H1 (cell line): ENCODE measurements around the gene KIAA1671. TPM values are rescaled to one million over a fixed set of nuclear protein-coding genes. Genes with fewer than 3 reads are reported as not detected.

Experiments used
- CTCF ChIA-PET: fragments of 300-600 bp; sonication (Branson Sonifier 250); formaldehyde crosslinking; loops from one replicate; lab custom pipeline; 2021; ENCODE audit not compliant: partially characterized antibody; lab: Charles Lee
- POLR2A ChIA-PET: fragments of 300-600 bp; sonication (Branson Sonifier 250); formaldehyde crosslinking; loops from one replicate; lab custom pipeline; 2021; ENCODE audit warnings: inconsistent platforms; ENCODE audit not compliant: partially characterized antibody; lab: Charles Lee
- DNase-seq, 2 experiments: peaks; one replicate each; pipeline versions ENCODE4 v3.0.0 to v3.0.0-alpha.2; 2010 to 2022; ENCODE audit warnings: low spot score in 2 of 2, low read depth in 1 of 2, mixed read lengths in 1 of 2
- FAIRE-seq: peaks from 2 replicates; lab custom pipeline; 2011; peaks lifted over from hg19 to GRCh38; lab: Jason Lieb, UNC
- H2AFZ ChIP-seq: 2 replicates; pipeline ENCODE4 v1.8.1; 2012; ENCODE audit warnings: low read length, inconsistent platforms
- H2AK5ac ChIP-seq: 2 replicates; pipeline ENCODE4 v1.6.1; 2013; ENCODE audit warnings: low read depth, low read length
- H2BK120ac ChIP-seq: replicated peaks from 2 replicates; pipeline ENCODE3; 2013; ENCODE audit warnings: low read depth, low read length, inconsistent platforms
- H2BK12ac ChIP-seq: 2 replicates; pipeline ENCODE4 v1.6.1; 2013; ENCODE audit warnings: low read depth, low read length
- H2BK15ac ChIP-seq: 2 replicates; pipeline ENCODE4 v1.6.1; 2013; ENCODE audit warnings: low read length
- H2BK20ac ChIP-seq: 2 replicates; pipeline ENCODE4 v1.6.1; 2013; ENCODE audit warnings: low read length
- H2BK5ac ChIP-seq: 2 replicates; pipeline ENCODE4 v1.6.1; 2013; ENCODE audit warnings: low read depth, low read length
- H3K14ac ChIP-seq: 2 replicates; pipeline ENCODE4 v1.6.1; 2013; ENCODE audit warnings: inconsistent platforms; ENCODE audit not compliant: insufficient read length
- H3K18ac ChIP-seq: 2 replicates; pipeline ENCODE4 v1.6.1; 2013; ENCODE audit warnings: low read length; ENCODE audit errors: extremely low read depth
- H3K23ac ChIP-seq: 2 replicates; pipeline ENCODE4 v1.6.1; 2013; ENCODE audit warnings: inconsistent platforms; ENCODE audit not compliant: insufficient read length
- H3K23me2 ChIP-seq: 2 replicates; pipeline ENCODE4 v1.6.1; 2013; ENCODE audit warnings: low read depth, low read length
- H3K27ac ChIP-seq: 2 replicates; pipeline ENCODE4 v1.6.1; 2011; ENCODE audit warnings: low read depth, low read length, inconsistent platforms
- H3K27me3 ChIP-seq, 4 experiments: replicated peaks in 1 of 4; 1 replicate in 1 of 4; 2 replicates in 3 of 4; pipeline versions ENCODE4 v1.6.1 to v1.8.1; 2011 to 2013; ENCODE audit warnings: low read length in 3 of 4, mild to moderate bottlenecking in 3 of 4, inconsistent platforms in 2 of 4, mixed read lengths in 2 of 4, moderate library complexity in 1 of 4; ENCODE audit not compliant: control insufficient read depth in 3 of 4, insufficient read depth in 3 of 4; ENCODE audit errors: extremely low read depth in 1 of 4
- H3K36me3 ChIP-seq, 4 experiments: 2 replicates each; pipeline versions ENCODE4 v1.6.1 to v1.8.1; 2011 to 2013; ENCODE audit warnings: mild to moderate bottlenecking in 4 of 4, low read length in 3 of 4, moderate library complexity in 2 of 4, control low read depth in 1 of 4, inconsistent platforms in 1 of 4; ENCODE audit not compliant: insufficient read depth in 4 of 4, control insufficient read depth in 2 of 4
- H3K4ac ChIP-seq: replicated peaks from 2 replicates; pipeline ENCODE3; 2013; ENCODE audit warnings: low read length, low read depth, mixed read lengths, inconsistent platforms; ENCODE audit not compliant: insufficient read length
- H3K4me1 ChIP-seq, 4 experiments: replicated peaks in 1 of 4; 1 replicate in 1 of 4; 2 replicates in 3 of 4; pipeline versions ENCODE4 v1.6.1 to v1.8.1; 2011 to 2013; ENCODE audit warnings: low read length in 3 of 4, inconsistent platforms in 2 of 4, mixed read lengths in 1 of 4; ENCODE audit not compliant: insufficient read depth in 4 of 4, control insufficient read depth in 3 of 4
- H3K4me2 ChIP-seq, 2 experiments: 2 replicates each; pipeline versions ENCODE4 v1.6.1 to v1.8.1; 2011 to 2013; ENCODE audit warnings: low read depth in 2 of 2, low read length in 2 of 2, control low read depth in 1 of 2, inconsistent platforms in 1 of 2, mild to moderate bottlenecking in 1 of 2; ENCODE audit not compliant: insufficient read depth in 1 of 2
- H3K4me3 ChIP-seq, 4 experiments: fragments of 200-600, 300-600 bp in 1 of 4; sonication (generic), shearing (Covaris generic), sonication (Bioruptor Twin) in 1 of 4; 2 replicates each; pipeline versions ENCODE4 v1.5.1 to v1.8.1; 2011 to 2016; ENCODE audit warnings: low read length in 4 of 4, low read depth in 3 of 4, control low read depth in 2 of 4, inconsistent platforms in 2 of 4, mild to moderate bottlenecking in 2 of 4, mixed read lengths in 1 of 4, moderate library complexity in 1 of 4; ENCODE audit not compliant: insufficient read depth in 2 of 4; ENCODE audit errors: extremely low read depth in 1 of 4
- H3K56ac ChIP-seq: replicated peaks from 2 replicates; pipeline ENCODE3; 2013; ENCODE audit warnings: low read depth, mild to moderate bottlenecking, mixed read lengths, low read length, inconsistent platforms; ENCODE audit not compliant: insufficient read length
- H3K79me1 ChIP-seq: 2 replicates; pipeline ENCODE4 v1.6.1; 2013; ENCODE audit warnings: low read depth, low read length, control low read depth
- H3K79me2 ChIP-seq, 2 experiments: 2 replicates each; pipeline versions ENCODE4 v1.6.1 to v1.8.1; 2012 to 2013; ENCODE audit warnings: low read length in 2 of 2, mild to moderate bottlenecking in 2 of 2, inconsistent platforms in 1 of 2; ENCODE audit not compliant: insufficient read depth in 2 of 2, control insufficient read depth in 1 of 2
- H3K9ac ChIP-seq, 4 experiments: replicated peaks in 1 of 4; 1 replicate in 1 of 4; 2 replicates in 3 of 4; pipeline versions ENCODE4 v1.6.1 to v1.8.1; 2011 to 2013; ENCODE audit warnings: low read depth in 3 of 4, low read length in 3 of 4, control low read depth in 2 of 4, mild to moderate bottlenecking in 2 of 4, moderate library complexity in 2 of 4, inconsistent platforms in 1 of 4; ENCODE audit errors: extremely low read depth in 1 of 4
- H3K9me3 ChIP-seq, 2 experiments: 2 replicates each; pipeline versions ENCODE4 v1.6.1 to v1.8.1; 2012 to 2013; ENCODE audit warnings: mild to moderate bottlenecking in 2 of 2, moderate library complexity in 2 of 2, control low read depth in 1 of 2, inconsistent platforms in 1 of 2, low read depth in 1 of 2, low read length in 1 of 2, mixed read lengths in 1 of 2; ENCODE audit not compliant: insufficient read depth in 2 of 2
- H4K20me1 ChIP-seq, 2 experiments: replicated peaks in 1 of 2; 2 replicates each; pipeline versions ENCODE3 to v1.8.1; 2011 to 2013; ENCODE audit warnings: inconsistent platforms in 2 of 2, low read length in 2 of 2, mild to moderate bottlenecking in 1 of 2; ENCODE audit not compliant: insufficient read depth in 2 of 2, control insufficient read depth in 1 of 2
- H4K5ac ChIP-seq: 2 replicates; pipeline ENCODE4 v1.6.1; 2013; ENCODE audit warnings: low read length, low read depth, mixed read lengths, inconsistent platforms; ENCODE audit not compliant: insufficient read length
- H4K8ac ChIP-seq: 2 replicates; pipeline ENCODE4 v1.8.0; 2013; ENCODE audit warnings: mild to moderate bottlenecking, moderate library complexity, low read length, inconsistent platforms; ENCODE audit not compliant: insufficient read depth; ENCODE audit errors: extremely low read depth
- H4K91ac ChIP-seq: replicated peaks from 2 replicates; pipeline ENCODE3; 2013; ENCODE audit warnings: low read length, mixed read lengths, inconsistent platforms; ENCODE audit not compliant: insufficient read length
- NRF1 ChIP-seq: IDR thresholded peaks from 2 replicates; pipeline ENCODE4 v1.6.1; 2011; ENCODE audit warnings: mild to moderate bottlenecking, low read depth, low read length, improper control_type of control experiment
- RBBP5 ChIP-seq: IDR thresholded peaks from 2 replicates; pipeline ENCODE4 v1.7.1; 2012; ENCODE audit warnings: low read depth, mild to moderate bottlenecking, inconsistent platforms, low read length, moderate library complexity, borderline replicate concordance
- YY1 ChIP-seq: IDR thresholded peaks from 2 replicates; pipeline ENCODE4 v1.6.1; 2011; ENCODE audit warnings: low read depth, mild to moderate bottlenecking, low read length
- WGBS, 2 experiments: shearing (Covaris generic) in 1 of 2; methylation state at CpG; one replicate each; pipeline versions ENCODE4 v1.1.6 to v1.1.7; 2013 to 2015; ENCODE audit warnings: low lambda C conversion rate in 2 of 2, mixed read lengths in 2 of 2, inconsistent platforms in 1 of 2, low coverage in 1 of 2, missing lambda C conversion rate in 1 of 2; ENCODE audit not compliant: insufficient replicate concordance in 2 of 2, insufficient coverage in 1 of 2, insufficient read length in 1 of 2; ENCODE audit errors: extremely low coverage in 1 of 2, missing lambda C conversion rate in 1 of 2; 5-methylcytosine and 5-hydroxymethylcytosine counted together
- polyA plus RNA-seq, 7 experiments: library from polyadenylated mRNA; depleted of rRNA in 3 of 7; stranded (reverse) in 5 of 7; unstranded in 2 of 7; fragments of >200 nt in 5 of 7; fragments of 200-250 nt in 2 of 7; gene quantifications; 1 replicate in 5 of 7; 2 replicates in 1 of 7; 4 replicates in 1 of 7; pipeline versions ENCODE4 v1.2.1 to v1.2.3, GENCODE V29; 2011 to 2013; ENCODE audit warnings: missing spikeins in 2 of 7, mixed read lengths in 2 of 7
- total RNA-seq: library from RNA; stranded (reverse); fragmentation: NEBNext Ultra II Directional; extraction: Animal tissue kit (Norgen Biotek cat#: 25700); gene quantifications from 2 replicates; pipeline ENCODE4 v1.2.1, GENCODE V29; 2021

KIAA1671 gene
- total and polyA plus RNA-seq, 2 of the 8 experiments (the other 6 are each of a cell fraction or from before 2014, with no cell fraction given) = 6.4 to 23.9 TPM

DNA sequence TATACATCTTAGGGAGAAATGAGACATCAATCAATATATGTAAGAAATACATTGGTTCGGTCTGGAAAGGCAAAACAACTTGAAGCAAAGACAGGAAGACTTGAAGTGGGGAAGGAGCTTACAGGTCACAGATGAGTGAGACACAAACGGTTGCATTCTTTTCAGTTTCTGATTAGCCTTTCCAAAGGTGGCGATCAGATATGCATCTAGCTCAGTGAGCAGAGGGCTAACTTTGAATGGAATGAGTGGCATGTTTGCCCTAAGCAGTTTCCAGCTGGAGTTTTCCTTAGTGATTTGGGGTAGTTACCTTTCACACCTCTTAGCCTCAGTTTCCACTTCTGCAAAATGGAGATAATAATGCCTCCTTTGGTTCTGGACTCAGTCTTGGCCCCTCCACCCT lies 21.8 kb upstream of the KIAA1671 start:
- H3K9ac ChIP-seq = no peak overlapping the region
- no peak overlapping the region for H2BK120ac ChIP-seq
- WGBS, 2 experiments = 74% methylated on average over 3 of the region's 3 CpGs; no CpG with 5 or more reads in 1 of the 2 experiments
- no peaks in the 10 kb centered on the region for H3K79me1 ChIP-seq
- no peak overlapping the region for H3K27ac ChIP-seq
- H2BK12ac ChIP-seq = no peak overlapping the region
- no peak for TF ChIP-seq RBBP5
- no peak for TF ChIP-seq NRF1
- no peak for TF ChIP-seq YY1
- no peak overlapping the region for H3K56ac ChIP-seq
- no peak overlapping the region for H3K23ac ChIP-seq
- ChIA-PET CTCF (interaction anchor here (1.0 to 2.0 kb wide), 5 partner anchors 14 to 161 kb away, joined by 3 to 4 read pairs (median 3); no protein-coding TSS in a partner anchor), POLR2A (interaction anchor here (1.8 kb wide), 1 partner anchor 10 kb away, joined by 4 read pairs; no protein-coding TSS in a partner anchor)
- H3K79me2 ChIP-seq = no peaks in the 10 kb centered on the region
- peaks cover 0 to 3% of the 10 kb centered on the region in 2 experiments; a peak in 1 of 4 replicates for H3K9me3 ChIP-seq
- no peak overlapping the region for H2BK15ac ChIP-seq
- H4K20me1 ChIP-seq = no peaks in the 10 kb centered on the region
- no peak overlapping the region for H3K4me3 ChIP-seq
- peaks cover 5% of the 10 kb centered on the region for H3K23me2 ChIP-seq
- H3K36me3 ChIP-seq = no peaks in the 10 kb centered on the region
- H3K14ac ChIP-seq = no peak overlapping the region
- DNase-seq (no peak), FAIRE-seq (no peak)
- no peak overlapping the region for H4K8ac ChIP-seq
- H2AFZ ChIP-seq = no peak overlapping the region
- H3K4me1 ChIP-seq = peaks cover 1 to 8% (median 5%) of the 10 kb centered on the region in 4 experiments; a peak in 5 of 7 replicates
- H3K18ac ChIP-seq = no peak overlapping the region
- H2BK5ac ChIP-seq = no peak overlapping the region
- H3K4ac ChIP-seq = no peak overlapping the region
- H3K4me2 ChIP-seq = no peak overlapping the region
- no peak overlapping the region for H4K91ac ChIP-seq
- H2BK20ac ChIP-seq = no peak overlapping the region
- H2AK5ac ChIP-seq = no peak overlapping the region
- H3K27me3 ChIP-seq = no peaks in the 10 kb centered on the region
- H4K5ac ChIP-seq = no peak overlapping the region
